Activated CD4-positive, CD25-positive, alpha-beta regulatory T cell treated with anti-CD3 and anti-CD28 coated beads, Interleukin-2, amount 50 U/mL, for 16 hours (primary cell): ENCODE measurements around the gene DNAJC4.
A peak's percentile ranks its signal among the peaks of the same experiment; 100 is the strongest.

Experiments
- DNase-seq: peaks from one replicate; pipeline ENCODE4 v3.0.0-alpha.2; 2020; ENCODE audit warnings: low read depth, low spot score

DNAJC4 gene

GRCh38 chr11:64230171-64230984, at the start of gene DNAJC4:
TSS of gene DNAJC4 (plus strand) at chr11:64230548. CDS start at chr11:64230855, 307 bp downstream.
- DNase-seq = peak; percentile 79

DNA sequence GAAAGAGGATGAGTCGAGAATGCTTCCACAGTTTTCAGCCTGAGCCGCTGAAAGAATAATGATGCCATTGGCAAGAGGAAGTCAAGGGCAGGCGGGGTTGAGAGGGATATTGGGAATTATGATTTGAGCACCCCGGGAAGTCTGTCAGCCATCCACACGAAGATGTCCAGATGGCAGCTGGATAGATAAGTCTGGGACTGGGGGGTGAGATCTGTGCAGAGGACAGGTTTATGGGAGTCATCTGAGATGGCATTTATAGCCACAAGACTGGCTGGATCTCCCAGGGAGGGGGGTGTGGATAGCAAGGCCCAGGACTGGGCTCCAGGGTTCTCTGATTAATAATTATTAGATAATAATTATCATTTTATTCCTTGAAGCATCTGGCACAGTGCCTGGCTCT, 49.5 kb upstream of the DNAJC4 start:
- no peak for DNase-seq

DNA sequence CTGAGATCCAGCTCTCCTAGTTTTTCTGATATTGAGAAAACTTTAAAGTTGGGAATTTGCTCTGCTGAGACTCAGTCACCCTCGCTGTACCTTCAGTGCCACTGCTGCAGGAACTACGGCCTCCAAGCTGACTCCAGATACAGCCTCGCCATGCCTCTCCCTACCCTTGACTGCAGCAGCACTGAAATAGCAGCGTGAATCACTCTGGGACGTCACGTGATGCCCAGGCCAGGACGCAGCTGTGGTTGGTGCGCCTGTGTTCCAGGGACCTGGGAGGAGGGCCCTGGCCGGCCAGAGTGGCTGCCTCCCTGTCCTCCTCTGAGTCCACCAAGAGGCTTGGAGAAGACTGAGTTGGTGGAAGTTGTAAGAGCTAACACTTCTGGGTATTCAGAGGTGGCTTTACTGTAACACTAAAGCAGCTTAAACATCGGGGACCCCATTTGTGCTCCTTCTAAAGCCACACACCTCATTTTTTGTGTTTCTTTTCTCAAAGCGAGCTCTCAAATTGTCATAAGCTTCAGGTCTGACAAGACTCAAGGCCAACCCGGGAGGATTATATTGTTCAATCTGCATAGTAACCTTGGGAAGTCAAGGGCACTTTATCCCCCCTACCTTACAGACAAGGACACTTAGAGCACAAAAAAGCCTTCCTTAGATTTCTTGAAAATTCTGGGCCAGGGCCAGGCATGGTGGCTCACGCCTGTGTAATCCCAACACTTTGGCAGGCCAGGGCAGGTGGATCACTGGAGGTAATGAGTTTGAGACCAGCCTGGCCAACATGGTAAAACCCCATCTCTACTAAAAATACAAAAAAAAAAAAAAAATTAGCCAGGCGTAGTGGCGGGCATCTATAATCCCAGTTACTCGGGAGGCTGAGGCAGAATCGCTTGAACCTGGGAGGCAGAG, 48.6 kb upstream of the DNAJC4 start:
- no peak for DNase-seq

- DNase-seq = no peak
Observed at GRCh38 chr11:64183890-64184289, 46.5 kb upstream of the DNAJC4 start.

DNA sequence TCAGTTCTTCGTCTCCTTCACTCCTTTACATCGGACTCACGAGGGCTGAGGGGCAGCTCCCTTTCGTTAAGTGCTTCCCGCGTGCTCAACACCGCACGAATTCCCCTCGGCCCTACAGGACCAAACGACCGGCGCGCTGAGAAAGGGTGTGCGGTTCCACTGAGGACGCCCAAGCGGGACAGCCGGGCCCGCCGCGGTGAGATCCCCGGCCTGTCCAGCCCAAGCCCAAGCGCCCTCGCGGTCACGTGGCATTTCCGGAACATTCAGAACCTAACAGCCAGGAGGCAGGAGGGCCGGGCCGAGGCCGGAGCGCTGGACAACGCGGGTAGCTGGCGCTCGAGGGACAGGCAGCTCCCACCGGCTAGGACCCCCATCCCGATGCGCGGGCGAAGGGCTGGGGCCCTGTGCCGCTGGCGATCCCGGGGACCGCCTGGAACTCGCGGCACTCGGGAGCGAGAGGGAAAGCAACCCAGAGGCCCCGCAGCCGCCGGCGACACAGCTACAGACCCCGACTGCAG, 45.1 kb upstream of the DNAJC4 start:
- DNase-seq = no peak

DNA sequence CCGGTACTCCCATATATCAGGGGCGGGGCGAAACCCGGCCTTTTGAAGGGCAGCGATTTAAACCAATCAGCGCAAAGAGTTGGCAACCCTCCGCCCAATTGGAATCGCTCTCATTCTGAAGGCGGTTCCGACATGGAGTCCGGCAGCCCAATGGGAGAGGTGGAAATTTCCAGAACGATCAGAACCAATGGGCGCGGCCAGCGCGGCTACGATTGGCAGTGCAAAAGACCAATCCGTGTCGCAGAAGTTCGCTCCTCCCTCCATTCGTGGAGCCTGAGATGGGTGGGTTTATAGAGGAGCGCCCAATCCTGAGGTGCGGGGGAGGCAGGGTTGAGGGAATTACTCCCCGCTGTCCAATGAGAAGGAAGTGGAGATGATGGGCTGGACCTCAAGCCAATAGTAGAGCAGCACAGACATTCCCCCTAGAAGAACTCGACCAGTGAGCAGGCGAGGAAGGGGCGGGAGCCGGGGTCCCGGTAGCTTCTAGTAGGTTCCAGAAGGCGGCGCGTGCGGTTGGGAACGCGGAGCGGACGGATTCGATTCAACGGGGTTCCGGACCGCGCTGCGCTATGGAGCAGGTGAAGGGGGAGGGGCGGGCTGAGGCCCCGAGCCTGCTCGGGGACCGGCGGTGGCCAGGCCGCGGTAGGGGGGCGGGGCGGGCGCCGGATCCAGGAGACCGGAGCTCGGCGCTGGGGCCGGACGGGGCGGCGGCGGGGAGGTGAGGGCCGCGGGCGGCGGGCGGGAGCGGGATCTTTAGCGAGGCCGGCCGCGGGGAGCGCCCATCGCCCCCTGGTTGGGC, 44.5 kb upstream of the DNAJC4 start, which contains the start of gene STIP1:
STIP1 (plus strand) TSS at position 479 of the 799 bp plus-strand sequence; CDS start at position 570, 91 bp downstream.
- DNase-seq = peak; percentile 98

DNA sequence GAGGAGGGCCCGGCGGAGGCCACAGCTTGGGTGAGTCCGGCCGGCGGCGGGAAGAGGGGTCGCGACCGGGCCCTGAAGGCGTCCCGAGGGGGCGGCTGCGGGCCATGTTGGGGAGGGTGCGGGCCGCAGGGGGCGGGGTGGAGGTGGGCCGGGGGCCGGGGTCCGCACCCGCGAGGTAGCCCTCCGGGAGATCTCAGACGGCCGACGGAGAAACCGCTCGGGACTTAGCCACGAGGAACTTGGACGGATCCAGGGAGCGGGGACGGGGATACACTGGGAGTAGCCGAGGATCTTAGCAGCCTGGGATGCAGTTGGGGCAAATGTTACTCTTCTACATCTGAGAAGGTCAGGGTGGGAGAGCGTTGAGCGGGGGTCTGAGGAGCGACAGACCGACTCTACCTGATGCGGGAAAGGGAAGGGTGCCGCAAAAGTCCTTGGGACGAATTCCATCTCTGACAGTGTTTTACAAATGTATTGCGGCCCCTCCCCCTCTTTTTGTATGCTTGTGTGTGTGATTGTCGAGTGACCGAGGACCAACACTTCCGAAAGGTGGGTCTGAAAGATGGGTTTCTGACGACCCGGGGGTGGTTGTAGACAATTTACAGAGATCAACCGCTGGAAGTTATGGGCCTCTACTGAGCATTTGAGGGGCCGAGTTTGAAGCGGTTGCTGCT, 43.7 kb upstream of the DNAJC4 start:
- DNase-seq = no peak

DNA sequence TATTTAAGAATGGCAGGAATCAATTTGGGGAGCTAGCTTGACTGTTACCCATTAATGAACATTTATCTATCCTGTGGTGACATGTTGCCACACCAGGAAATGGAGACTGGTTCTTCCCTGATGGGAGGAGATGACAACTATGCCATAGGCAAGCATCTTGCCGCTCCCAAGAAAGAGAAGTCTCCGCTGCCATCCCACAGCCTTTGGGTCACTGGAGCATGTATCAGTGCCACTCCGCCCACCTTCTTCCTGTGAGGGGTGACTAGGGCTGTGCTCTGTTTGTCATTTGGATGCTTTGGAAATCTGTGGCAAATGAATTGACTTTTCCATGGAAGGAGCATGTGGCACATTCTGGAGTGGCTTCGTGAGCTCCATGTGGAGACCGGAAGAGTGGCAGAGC, 37.9 kb upstream of the DNAJC4 start:
- DNase-seq = no peak

DNA sequence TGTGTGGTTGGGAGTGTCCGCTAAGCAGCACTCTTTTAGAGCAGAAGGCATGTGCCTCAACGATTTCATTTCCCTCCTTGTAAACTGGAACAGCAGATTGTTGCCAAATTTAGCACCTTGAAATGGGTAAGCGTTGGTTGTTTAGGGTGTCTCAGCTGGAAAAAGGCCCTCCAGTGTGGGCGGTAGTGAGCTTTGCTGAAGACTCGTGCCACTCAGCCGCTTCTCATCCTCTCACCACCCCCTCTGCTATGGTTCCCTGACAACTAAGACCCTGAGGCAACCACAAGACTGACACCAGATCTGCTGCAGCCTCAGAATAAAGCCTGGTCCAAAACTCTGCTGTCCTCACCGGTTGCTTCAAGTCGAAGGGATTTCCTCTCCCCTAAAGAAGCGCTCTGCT, 33.7 kb upstream of the DNAJC4 start:
- DNase-seq = no peak

DNA sequence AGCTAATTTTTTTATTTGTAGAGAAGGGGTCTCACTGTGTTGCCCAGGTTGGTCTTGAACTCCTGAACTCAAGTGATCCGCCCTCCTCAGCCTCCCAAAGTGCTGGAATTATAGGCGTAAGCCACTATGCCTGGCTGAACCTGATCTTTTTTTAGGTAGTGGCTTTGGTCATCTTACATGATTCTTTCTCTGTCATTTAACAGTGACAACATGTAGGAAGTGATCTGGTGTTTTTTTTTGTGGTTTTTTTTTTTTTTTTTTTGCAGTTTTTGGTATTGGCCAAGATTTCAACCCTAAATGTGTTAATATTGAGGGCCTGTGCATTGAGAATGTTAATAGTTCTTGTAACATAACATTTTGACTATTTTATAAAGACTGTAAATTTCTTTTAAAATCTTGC, 31.8 kb upstream of the DNAJC4 start:
- DNase-seq = no peak

GRCh38 chr11:64201543-64201942, 28.8 kb upstream of the DNAJC4 start:
- DNase-seq = no peak

DNA sequence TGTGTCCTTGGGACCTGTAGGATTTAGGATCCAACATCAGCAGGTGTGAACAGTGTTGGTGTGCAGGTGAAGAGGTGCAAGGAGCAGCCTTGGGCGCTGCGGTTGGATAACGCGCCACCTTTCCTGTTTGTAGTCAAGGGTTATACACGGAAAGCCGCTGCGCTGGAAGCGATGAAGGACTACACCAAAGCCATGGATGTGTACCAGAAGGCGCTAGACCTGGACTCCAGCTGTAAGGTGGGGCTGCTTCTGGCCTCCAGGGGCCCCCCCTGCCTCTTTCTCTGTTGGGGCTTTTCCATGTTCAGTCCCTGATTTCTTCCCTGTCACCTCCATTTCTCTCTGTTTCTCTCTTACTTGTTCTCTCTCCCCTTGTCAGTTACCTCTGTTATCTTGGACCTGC, 27.4 kb upstream of the DNAJC4 start:
- no peak for DNase-seq

GRCh38 chr11:64203421-64204079, 26.8 kb upstream of the DNAJC4 start:
- no peak for DNase-seq

- DNase-seq = no peak
Observed at GRCh38 chr11:64204080-64204440, 26.3 kb upstream of the DNAJC4 start.

- DNase-seq = peak; percentile 61
Observed at GRCh38 chr11:64204464-64204989, 25.8 kb upstream of the DNAJC4 start.

GRCh38 chr11:64206457-64207255, 23.7 kb upstream of the DNAJC4 start, which contains the start of gene FERMT3:
TSS of gene FERMT3 (plus strand) at chr11:64206721. CDS start at chr11:64207365, 644 bp downstream.
- peak; percentile 38 for DNase-seq

DNA sequence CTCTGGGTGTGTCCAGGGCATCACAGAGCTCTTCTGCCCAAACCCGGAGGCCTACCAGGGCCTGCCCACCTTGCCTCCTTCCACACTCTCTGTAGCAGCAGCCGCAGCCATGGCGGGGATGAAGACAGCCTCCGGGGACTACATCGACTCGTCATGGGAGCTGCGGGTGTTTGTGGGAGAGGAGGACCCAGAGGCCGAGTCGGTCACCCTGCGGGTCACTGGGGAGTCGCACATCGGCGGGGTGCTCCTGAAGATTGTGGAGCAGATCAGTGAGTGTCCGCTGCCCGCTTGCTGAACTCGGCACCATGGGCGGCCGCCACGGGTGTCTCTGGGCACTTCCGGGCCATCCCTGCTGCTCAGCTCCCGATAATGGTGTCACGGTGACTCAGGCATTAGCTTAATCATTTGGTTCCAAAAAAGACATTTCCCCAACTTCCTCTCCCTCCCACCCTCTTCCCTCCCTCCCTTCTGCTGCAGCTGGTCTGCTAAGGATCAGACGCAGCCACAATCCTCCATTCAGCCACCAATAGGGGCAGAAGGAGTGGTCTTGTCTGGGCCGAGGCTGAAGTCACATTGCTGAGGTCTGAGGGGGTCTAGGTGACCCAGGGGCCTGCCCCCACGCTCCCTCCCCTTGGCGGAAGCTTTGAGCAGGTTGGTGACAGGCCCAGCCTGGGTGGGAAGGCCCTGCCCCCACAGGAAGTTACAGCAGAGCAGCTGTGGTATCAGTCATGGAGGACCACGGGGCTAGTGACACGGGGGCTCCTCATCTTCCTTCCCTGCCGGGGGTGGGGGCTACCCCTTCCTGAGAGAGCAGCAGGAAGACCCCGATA, 22.9 kb upstream of the DNAJC4 start:
- peak; percentile 49 for DNase-seq

- DNase-seq = no peak
Observed at GRCh38 chr11:64208086-64208795, 22.1 kb upstream of the DNAJC4 start.
